Spleen (tissue), 11 donors: ENCODE data around the gene SMARCC2. TPM values are rescaled to one million over a fixed set of nuclear protein-coding genes. Genes with fewer than 3 reads are reported as not detected.

Experiments used
- DNase-seq: peaks from one replicate; pipeline ENCODE4 v3.0.0-alpha.2; 2020
- H3K27ac ChIP-seq, 8 donors: fragments of 200-600 bp; sonication (generic) in 7 of 8; 1 replicate in 4 of 8; 2 replicates in 4 of 8; pipeline versions ENCODE4 v1.5.0 to v1.8.0; 2016 to 2021; ENCODE audit warnings: inconsistent platforms in 4 of 8, mild to moderate bottlenecking in 4 of 8, moderate library complexity in 1 of 8
- H3K27me3 ChIP-seq, 7 donors: fragments of 200-600 bp; sonication (generic) in 6 of 7; replicated peaks in 1 of 7; 1 replicate in 4 of 7; 2 replicates in 3 of 7; pipeline versions ENCODE4 v1.5.0 to v1.8.0; 2016 to 2021; ENCODE audit warnings: inconsistent platforms in 3 of 7, mild to moderate bottlenecking in 1 of 7
- H3K36me3 ChIP-seq, 6 donors: fragments of 200-600 bp; sonication (generic) in 5 of 6; 1 replicate in 4 of 6; 2 replicates in 2 of 6; pipeline versions ENCODE4 v1.5.0 to v1.8.0; 2016 to 2021; ENCODE audit warnings: inconsistent platforms in 2 of 6
- H3K4me1 ChIP-seq, 6 donors: fragments of 200-600 bp; sonication (generic) in 5 of 6; 1 replicate in 3 of 6; 2 replicates in 3 of 6; pipeline versions ENCODE4 v1.5.0 to v1.8.0; 2016 to 2021; ENCODE audit warnings: inconsistent platforms in 3 of 6
- H3K4me3 ChIP-seq, 8 donors: fragments of 200-600 bp; sonication (generic) in 7 of 8; 1 replicate in 4 of 8; 2 replicates in 4 of 8; pipeline versions ENCODE4 v1.5.0 to v1.8.0; 2016 to 2021; ENCODE audit warnings: inconsistent platforms in 4 of 8, mild to moderate bottlenecking in 4 of 8, moderate library complexity in 2 of 8
- H3K9me3 ChIP-seq, 8 donors: fragments of 200-600 bp; sonication (generic) in 7 of 8; 1 replicate in 4 of 8; 2 replicates in 4 of 8; pipeline versions ENCODE4 v1.5.0 to v1.8.0; 2016 to 2021; ENCODE audit warnings: inconsistent platforms in 4 of 8
- POLR2A ChIP-seq, 3 donors: fragments of 450-650 bp; IDR thresholded peaks; one replicate each; pipeline ENCODE4 v1.5.1; 2017; ENCODE audit warnings: antibody characterized with exemption in 3 of 3, mild to moderate bottlenecking in 1 of 3
- POLR2AphosphoS5 ChIP-seq, 3 donors: sonication (generic); formaldehyde crosslinking; IDR thresholded peaks; one replicate each; pipeline ENCODE4 v1.5.1; 2017; ENCODE audit warnings: antibody characterized with exemption in 3 of 3
- WGBS, 5 donors: extraction: QIAGEN DNeasy Blood & Tissue Kit in 3 of 5; methylation state at CpG; one replicate each; pipeline versions ENCODE4 v1.1.5 to v1.1.7; 2013 to 2018; 5-methylcytosine and 5-hydroxymethylcytosine counted together
- intact Hi-C: fragments of 100-400 bp; cut with DNase I; formaldehyde crosslinking; loops from one replicate; pipeline ENCODE4 v1.15.0; 2023; ENCODE audit warnings: low total_unique reads
- polyA plus RNA-seq, 3 donors: library from polyadenylated mRNA; stranded (reverse); fragments of 200-250 nt; gene quantifications; one replicate each; pipeline ENCODE4 v1.2.1, GENCODE V29; 2013
- total RNA-seq, 7 donors: library from RNA; depleted of rRNA in 3 of 7; stranded (reverse); fragments of >200 nt in 3 of 7; fragmentation: NEBNext Ultra II Directional in 4 of 7; extraction: Animal tissue kit (Norgen Biotek cat#: 25700) in 4 of 7; gene quantifications; one replicate each; pipeline versions ENCODE4 v1.1.0 to v1.2.1, GENCODE V29; 2016 to 2021
- TF ChIP-seq, protein P1 (sequence below), 11 experiments: fragments of 200-600 bp in 7 of 11; fragments of 450-650 bp in 4 of 11; sonication (generic) in 4 of 11; IDR thresholded peaks in 8 of 11; conservative IDR thresholded peaks in 3 of 11; 1 replicate in 7 of 11; 2 replicates in 4 of 11; pipeline versions ENCODE4 v1.4.0 to v1.8.0; 2016 to 2021; ENCODE audit warnings: antibody characterized with exemption in 11 of 11, inconsistent platforms in 4 of 11, mild to moderate bottlenecking in 1 of 11
- donor health status: healthy with polysubstance abuse.
- donor health status: DM: no; HTN: no; CAD: no; lungs with moderate emphysema.
- donor health status: DM: no; HTN: no; CAD: no.
- donor health status: Bipolar disorder and iron deficiency.
- donor health status: healthy.
- donor health status: DM: no; HTN: no; CAD: no.
- donor health status: DM: yes; HTN: yes; CAD: no.

SMARCC2 gene
- total and polyA plus RNA-seq, 10 donors = 8.5 to 121 (median 97.7) TPM

DNA sequence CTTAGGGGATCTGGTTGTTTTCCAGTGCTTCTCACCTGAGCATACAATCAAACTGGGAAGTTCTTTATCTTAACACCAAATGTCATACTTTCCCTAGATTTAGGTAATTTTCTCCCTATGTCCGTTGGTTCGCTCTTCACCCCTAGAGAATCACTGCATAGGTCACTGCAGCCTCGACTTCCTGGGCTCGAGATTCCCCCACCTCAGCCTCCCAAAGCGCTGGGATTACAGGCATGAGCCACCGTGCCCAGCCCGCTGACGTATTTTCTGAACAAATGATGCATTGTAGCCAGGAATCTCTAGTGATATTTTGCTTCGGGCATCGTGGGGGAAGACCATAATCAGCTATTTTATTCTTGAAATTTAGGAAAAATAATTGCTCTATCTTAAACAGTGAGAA, 74.0 kb downstream of the SMARCC2 start:
- H3K27ac ChIP-seq = peak overlapping the region; percentile 84 to 98 (median 94)
- no peaks in the 10 kb centered on the region for H3K9me3 ChIP-seq
- intact Hi-C loops = no loop called here
- no peak for DNase-seq
- WGBS, 5 donors = 53 to 66% (median 61%) methylated on average over 10 of the region's 10 CpGs
- no peaks in the 10 kb centered on the region for H3K27me3 ChIP-seq
- peaks cover 15 to 42% (median 34%) of the 10 kb centered on the region in 6 donors for H3K4me1 ChIP-seq
- TF ChIP-seq, protein P1, sequence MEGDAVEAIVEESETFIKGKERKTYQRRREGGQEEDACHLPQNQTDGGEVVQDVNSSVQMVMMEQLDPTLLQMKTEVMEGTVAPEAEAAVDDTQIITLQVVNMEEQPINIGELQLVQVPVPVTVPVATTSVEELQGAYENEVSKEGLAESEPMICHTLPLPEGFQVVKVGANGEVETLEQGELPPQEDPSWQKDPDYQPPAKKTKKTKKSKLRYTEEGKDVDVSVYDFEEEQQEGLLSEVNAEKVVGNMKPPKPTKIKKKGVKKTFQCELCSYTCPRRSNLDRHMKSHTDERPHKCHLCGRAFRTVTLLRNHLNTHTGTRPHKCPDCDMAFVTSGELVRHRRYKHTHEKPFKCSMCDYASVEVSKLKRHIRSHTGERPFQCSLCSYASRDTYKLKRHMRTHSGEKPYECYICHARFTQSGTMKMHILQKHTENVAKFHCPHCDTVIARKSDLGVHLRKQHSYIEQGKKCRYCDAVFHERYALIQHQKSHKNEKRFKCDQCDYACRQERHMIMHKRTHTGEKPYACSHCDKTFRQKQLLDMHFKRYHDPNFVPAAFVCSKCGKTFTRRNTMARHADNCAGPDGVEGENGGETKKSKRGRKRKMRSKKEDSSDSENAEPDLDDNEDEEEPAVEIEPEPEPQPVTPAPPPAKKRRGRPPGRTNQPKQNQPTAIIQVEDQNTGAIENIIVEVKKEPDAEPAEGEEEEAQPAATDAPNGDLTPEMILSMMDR (IDR thresholded peaks at IDR 0.05 in 8 of 11, conservative IDR thresholded peaks at IDR 0.05 in 3 of 11) = no peak
- TF ChIP-seq POLR2A (IDR thresholded peaks at IDR 0.05) (no peak), POLR2AphosphoS5 (IDR thresholded peaks at IDR 0.05) (no peak)
- H3K36me3 ChIP-seq = peaks cover 4 to 52% (median 36%) of the 10 kb centered on the region in 6 donors
- H3K4me3 ChIP-seq = peak overlapping the region; percentile 56 to 80 (median 74)

DNA sequence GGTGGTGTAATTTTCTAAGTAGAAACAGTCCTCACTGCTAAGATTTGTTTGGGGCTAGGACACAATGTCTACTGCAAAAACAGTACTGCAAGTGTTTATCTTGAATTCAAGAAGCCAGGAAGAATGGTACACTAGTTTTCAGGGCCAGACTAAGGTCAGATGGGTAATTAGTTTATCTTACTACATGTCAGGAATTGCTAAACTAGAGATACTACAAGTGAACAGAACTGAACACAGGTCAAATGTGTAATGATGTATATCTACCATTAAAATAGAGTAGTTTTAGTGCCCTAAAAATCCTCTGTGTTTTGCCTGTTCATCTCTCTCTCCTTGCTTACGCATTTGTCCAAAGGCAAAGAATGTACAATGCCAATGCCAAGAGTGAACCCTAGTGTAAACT, 75.2 kb downstream of the SMARCC2 start:
- peaks cover 5 to 61% (median 47%) of the 10 kb centered on the region in 6 donors for H3K36me3 ChIP-seq

More for the DNA sequence above, 75.2 kb downstream of the SMARCC2 start:
- Histone ChIP-seq H3K9me3 (no peaks in the 10 kb centered on the region), H3K27ac (peak overlapping the region in 2 of 8 donors; percentile 4 to 23), H3K4me1 (peaks cover 7 to 30% (median 23%) of the 10 kb centered on the region in 6 donors), H3K4me3 (no peak overlapping the region), H3K27me3 (no peaks in the 10 kb centered on the region)
- WGBS, 5 donors = 90 to 100% (median 96%) methylated on average over 1 of the region's 1 CpG
- TF ChIP-seq, protein P1 (IDR thresholded peaks at IDR 0.05 in 8 of 11, conservative IDR thresholded peaks at IDR 0.05 in 3 of 11) = no peak
- TF ChIP-seq POLR2A (IDR thresholded peaks at IDR 0.05) (no peak), POLR2AphosphoS5 (IDR thresholded peaks at IDR 0.05) (no peak)
- intact Hi-C loops = no loop called here
- DNase-seq = no peak

Other genes starting within 250 kb of the SMARCC2 start
- 1 to 10 TPM in 3 of 7 donors, under 1 TPM in 4; 0.44 to 1.6 (median 0.85) TPM for gene PMEL, start 223.4 kb downstream of the SMARCC2 start, total RNA-seq
- gene PMEL, start 223.4 kb downstream of the SMARCC2 start, polyA plus RNA-seq = under 1 TPM; 0.15 to 0.50 (median 0.29) TPM
- 10 to 100 TPM; 21.4 to 46.6 (median 30.9) TPM for gene CDK2, start 222.7 kb downstream of the SMARCC2 start, total RNA-seq
- 10 to 100 TPM; 11.9 to 16.2 (median 12.9) TPM for gene CDK2, start 222.7 kb downstream of the SMARCC2 start, polyA plus RNA-seq
- 100 to 1,000 TPM in 1 of 7 donors, 10 to 100 TPM in 6; 70.5 to 101 (median 94.4) TPM for gene RAB5B, start 215.4 kb downstream of the SMARCC2 start, total RNA-seq
- 10 to 100 TPM; 30.9 to 48.4 (median 35.1) TPM for gene RAB5B, start 215.4 kb downstream of the SMARCC2 start, polyA plus RNA-seq
- gene SUOX, start 192.2 kb downstream of the SMARCC2 start, total RNA-seq = 10 to 100 TPM; 13.1 to 29.1 (median 19.8) TPM
- gene SUOX, start 192.2 kb downstream of the SMARCC2 start, polyA plus RNA-seq = 1 to 10 TPM; 6.0 to 8.1 (median 6.1) TPM
- gene IKZF4, start 168.4 kb downstream of the SMARCC2 start, total RNA-seq = 1 to 10 TPM; 3.1 to 9.3 (median 6.2) TPM
- gene IKZF4, start 168.4 kb downstream of the SMARCC2 start, polyA plus RNA-seq = 1 to 10 TPM in 2 of 3 donors, under 1 TPM in 1; 0.80 to 1.6 (median 1.4) TPM
- gene RPS26, start 147.6 kb downstream of the SMARCC2 start, total RNA-seq = 100 to 1,000 TPM in 3 of 7 donors, 10 to 100 TPM in 4; 15.3 to 674 (median 76.8) TPM
- gene RPS26, start 147.6 kb downstream of the SMARCC2 start, polyA plus RNA-seq = 1,000 to 10,000 TPM; 1,592 to 2,958 (median 1,751) TPM
- gene ERBB3, start 109.3 kb downstream of the SMARCC2 start, total RNA-seq = 1 to 10 TPM in 1 of 7 donors, under 1 TPM in 3, not detected in 3; 0.47 to 1.4 (median 0.72) TPM
- gene ERBB3, start 109.3 kb downstream of the SMARCC2 start, polyA plus RNA-seq = 1 to 10 TPM in 1 of 3 donors, under 1 TPM in 2; 0.17 to 2.0 (median 0.23) TPM
- 10 to 100 TPM; 70.5 to 92.8 (median 78.0) TPM for gene PA2G4, start 84.9 kb downstream of the SMARCC2 start, total RNA-seq
- gene PA2G4, start 84.9 kb downstream of the SMARCC2 start, polyA plus RNA-seq = 10 to 100 TPM; 52.8 to 74.1 (median 71.0) TPM
- 1,000 to 10,000 TPM; 2,138 to 3,021 (median 2,534) TPM for gene RPL41, start 72.8 kb downstream of the SMARCC2 start, total RNA-seq
- gene RPL41, start 72.8 kb downstream of the SMARCC2 start, polyA plus RNA-seq = 1,000 to 10,000 TPM; 7,053 to 9,352 (median 7,491) TPM
- 10 to 100 TPM in 4 of 7 donors, 1 to 10 TPM in 3; 7.4 to 13.6 (median 10.5) TPM for gene ZC3H10, start 71.2 kb downstream of the SMARCC2 start, total RNA-seq
- gene ZC3H10, start 71.2 kb downstream of the SMARCC2 start, polyA plus RNA-seq = 1 to 10 TPM; 1.5 to 4.0 (median 2.5) TPM
- 100 to 1,000 TPM in 6 of 7 donors, 10 to 100 TPM in 1; 89.0 to 112 (median 107) TPM for gene ESYT1, start 61.2 kb downstream of the SMARCC2 start, total RNA-seq
- gene ESYT1, start 61.2 kb downstream of the SMARCC2 start, polyA plus RNA-seq = 10 to 100 TPM; 20.2 to 39.8 (median 33.2) TPM
- gene MYL6B, start 36.9 kb downstream of the SMARCC2 start, total RNA-seq = 100 to 1,000 TPM in 1 of 7 donors, 10 to 100 TPM in 6; 17.1 to 101 (median 35.7) TPM
- gene MYL6B, start 36.9 kb downstream of the SMARCC2 start, polyA plus RNA-seq = 10 to 100 TPM; 50.1 to 69.1 (median 57.0) TPM
- 1,000 to 10,000 TPM; 1,063 to 1,656 (median 1,218) TPM for gene MYL6, start 31.1 kb downstream of the SMARCC2 start, total RNA-seq
- 1,000 to 10,000 TPM; 1,480 to 3,098 (median 2,131) TPM for gene MYL6, start 31.1 kb downstream of the SMARCC2 start, polyA plus RNA-seq
- 10 to 100 TPM; 38.5 to 56.1 (median 47.6) TPM for gene RNF41, start 32.4 kb upstream of the SMARCC2 start, total RNA-seq
- gene RNF41, start 32.4 kb upstream of the SMARCC2 start, polyA plus RNA-seq = 10 to 100 TPM; 13.2 to 21.0 (median 15.8) TPM
- gene NABP2, start 34.9 kb upstream of the SMARCC2 start, total RNA-seq = 10 to 100 TPM; 13.4 to 21.3 (median 18.4) TPM
- 10 to 100 TPM; 19.7 to 24.6 (median 23.1) TPM for gene NABP2, start 34.9 kb upstream of the SMARCC2 start, polyA plus RNA-seq
- gene SLC39A5, start 40.6 kb upstream of the SMARCC2 start, total RNA-seq = 1 to 10 TPM in 1 of 7 donors, under 1 TPM in 2, not detected in 4; 0.44 to 1.3 (median 0.92) TPM
- gene SLC39A5, start 40.6 kb upstream of the SMARCC2 start, polyA plus RNA-seq = under 1 TPM; 0.18 to 0.63 (median 0.22) TPM
- 10 to 100 TPM; 16.6 to 35.2 (median 27.5) TPM for gene ANKRD52, start 68.9 kb upstream of the SMARCC2 start, total RNA-seq
- 1 to 10 TPM; 2.2 to 9.5 (median 2.8) TPM for gene ANKRD52, start 68.9 kb upstream of the SMARCC2 start, polyA plus RNA-seq
- gene COQ10A, start 77.5 kb upstream of the SMARCC2 start, total RNA-seq = 10 to 100 TPM; 13.9 to 37.3 (median 19.6) TPM
- gene COQ10A, start 77.5 kb upstream of the SMARCC2 start, polyA plus RNA-seq = 10 to 100 TPM; 18.7 to 32.7 (median 21.9) TPM
- 100 to 1,000 TPM; 115 to 141 (median 132) TPM for gene CS, start 110.8 kb upstream of the SMARCC2 start, total RNA-seq
- 10 to 100 TPM; 35.6 to 45.8 (median 36.6) TPM for gene CS, start 110.8 kb upstream of the SMARCC2 start, polyA plus RNA-seq
- 10 to 100 TPM; 63.0 to 79.7 (median 71.9) TPM for gene CNPY2, start 126.5 kb upstream of the SMARCC2 start, total RNA-seq
- 10 to 100 TPM; 81.9 to 86.9 (median 86.7) TPM for gene CNPY2, start 126.5 kb upstream of the SMARCC2 start, polyA plus RNA-seq
- gene PAN2, start 144.5 kb upstream of the SMARCC2 start, total RNA-seq = 100 to 1,000 TPM in 4 of 7 donors, 10 to 100 TPM in 3; 47.4 to 132 (median 100) TPM
- gene PAN2, start 144.5 kb upstream of the SMARCC2 start, polyA plus RNA-seq = 10 to 100 TPM; 34.8 to 56.5 (median 54.4) TPM
- 1 to 10 TPM; 1.1 to 4.5 (median 2.0) TPM for gene IL23A, start 149.4 kb upstream of the SMARCC2 start, total RNA-seq
- gene IL23A, start 149.4 kb upstream of the SMARCC2 start, polyA plus RNA-seq = 1 to 10 TPM; 1.8 to 4.0 (median 3.6) TPM
- 100 to 1,000 TPM; 219 to 262 (median 233) TPM for gene STAT2, start 170.6 kb upstream of the SMARCC2 start, total RNA-seq
- gene STAT2, start 170.6 kb upstream of the SMARCC2 start, polyA plus RNA-seq = 10 to 100 TPM; 41.5 to 89.7 (median 71.7) TPM
- not detected for gene APOF, start 173.4 kb upstream of the SMARCC2 start, total RNA-seq
- gene APOF, start 173.4 kb upstream of the SMARCC2 start, polyA plus RNA-seq = not detected